WI38 (cell line): ENCODE measurements around the gene DXO.

Experiments
- H3K4me3 ChIP-seq: 2 replicates; pipeline ENCODE4 v1.5.1; 2011; ENCODE audit warnings: low read depth, mild to moderate bottlenecking, control low read depth, low read length
- CTCF ChIP-seq: IDR thresholded peaks from 2 replicates; pipeline ENCODE4 v1.5.1; 2012; ENCODE audit warnings: low read depth, mild to moderate bottlenecking, control low read depth, low read length

The DXO gene

GRCh38 chr6:31947070-31947675 lies 24.8 kb downstream of the DXO start:
- no peak for TF ChIP-seq CTCF
- H3K4me3 ChIP-seq, result no peak overlapping the region

GRCh38 chr6:31946370-31946885 lies 25.5 kb downstream of the DXO start:
- no peak overlapping the region for H3K4me3 ChIP-seq
- no peak for TF ChIP-seq CTCF

- no peak within 1 kb of the TSS for H3K4me3 ChIP-seq
- no peak for TF ChIP-seq CTCF
Measured at GRCh38 chr6:31945507-31946369, 26.2 kb downstream of the DXO start, which contains the start of gene CFB. CFB (plus strand) TSS chr6:31946095; CDS start chr6:31946222, 127 bp downstream.

- no peak for TF ChIP-seq CTCF
- no peak overlapping the region for H3K4me3 ChIP-seq
Measured at GRCh38 chr6:31945154-31945506, 26.8 kb downstream of the DXO start.

- H3K4me3 ChIP-seq, result no peak overlapping the region
- TF ChIP-seq CTCF, result no peak
Measured at GRCh38 chr6:31943742-31944141, 28.2 kb downstream of the DXO start.

- no peak overlapping the region for H3K4me3 ChIP-seq
- no peak for TF ChIP-seq CTCF
Measured at GRCh38 chr6:31940256-31940664, 31.7 kb downstream of the DXO start.

- H3K4me3 ChIP-seq, result no peak overlapping the region
- no peak for TF ChIP-seq CTCF
Measured at GRCh38 chr6:31935823-31936222, 36.1 kb downstream of the DXO start.
